HepG2 (cell line): Measurements from ENCODE around the gene RAB40C. TPM values are rescaled to one million over a fixed set of nuclear protein-coding genes. Genes with fewer than 3 reads are reported as not detected.

Source experiments
- ATAC-seq: fragments of 200-7000 bp; cut with Tn5 transposase; 3 replicates; pipeline ENCODE4 v1.9.1; 2020; ENCODE audit warnings: mild to moderate bottlenecking, moderate library complexity
- BruUV-seq: library from RNA; stranded (reverse); fragments of 400-500 nt; replicated peaks from 2 replicates; lab custom pipeline; 2021; lab: Mats Ljungman, UMichigan
- CTCF ChIA-PET: fragments of 300-600 bp; formaldehyde crosslinking; extraction: SDS; loops from one replicate; lab custom pipeline; 2021; ENCODE audit warnings: low total read pairs, inconsistent platforms, low intra/inter-chr PET ratio; lab: Yijun Ruan, JAX
- POLR2A ChIA-PET: fragments of 350-600 bp; sonication (Branson Sonifier 250); formaldehyde crosslinking; loops from one replicate; lab custom pipeline; 2020; ENCODE audit warnings: antibody characterized with exemption, inconsistent platforms; lab: Yijun Ruan, JAX
- DNase-seq: peaks from one replicate; pipeline ENCODE4 v3.0.0-alpha.2; 2015; ENCODE audit warnings: low spot score
- FAIRE-seq: peaks from 3 replicates; lab custom pipeline; 2011; peaks lifted over from hg19 to GRCh38; lab: Jason Lieb, UNC
- H2AFZ ChIP-seq: one replicate; pipeline ENCODE4 v1.6.1; 2011; ENCODE audit warnings: low read length, inconsistent platforms
- H3K27ac ChIP-seq: fragments of 300-600 bp; 3 replicates; pipeline ENCODE4 v1.8.0; 2011; ENCODE audit warnings: mixed run types, mild to moderate bottlenecking, mixed read lengths, low read length, inconsistent platforms; ENCODE audit not compliant: insufficient read depth; ENCODE audit errors: extremely low read length
- H3K27me3 ChIP-seq, 2 experiments: fragments of 200-600 bp in 1 of 2; 2 replicates in 1 of 2; 3 replicates in 1 of 2; pipeline versions ENCODE4 v1.6.0 to v1.8.0; 2011; ENCODE audit warnings: low read length in 2 of 2, mild to moderate bottlenecking in 2 of 2, moderate library complexity in 2 of 2, inconsistent platforms in 1 of 2; ENCODE audit not compliant: insufficient read depth in 2 of 2, control insufficient read depth in 1 of 2
- H3K36me3 ChIP-seq, 2 experiments: fragments of 200-600 bp in 1 of 2; replicated peaks in 1 of 2; 2 replicates in 1 of 2; 3 replicates in 1 of 2; pipeline versions ENCODE4 v1.5.1 to v1.8.0; 2011; ENCODE audit warnings: low read length in 2 of 2, inconsistent platforms in 1 of 2; ENCODE audit not compliant: insufficient read depth in 2 of 2, control insufficient read depth in 1 of 2
- H3K4me1 ChIP-seq: 2 replicates; pipeline ENCODE4 v1.5.1; 2012; ENCODE audit warnings: low read length, inconsistent platforms; ENCODE audit not compliant: insufficient read depth
- H3K4me2 ChIP-seq: 2 replicates; pipeline ENCODE4 v1.6.0; 2011; ENCODE audit warnings: low read depth, low read length, inconsistent platforms
- H3K4me3 ChIP-seq, 3 experiments: fragments of 200-600 bp in 1 of 3; sonication (generic), shearing (Covaris generic) in 1 of 3; replicated peaks in 1 of 3; 2 replicates each; pipeline ENCODE4 v1.5.1; 2011 to 2016; ENCODE audit warnings: low read length in 3 of 3, inconsistent platforms in 2 of 3, low read depth in 2 of 3, mild to moderate bottlenecking in 2 of 3, control low read depth in 1 of 3, mixed read lengths in 1 of 3; ENCODE audit not compliant: insufficient read depth in 1 of 3
- H3K79me2 ChIP-seq: one replicate; pipeline ENCODE4 v1.6.1; 2011; ENCODE audit warnings: low read length, inconsistent platforms; ENCODE audit not compliant: insufficient read depth
- H3K9ac ChIP-seq: 2 replicates; pipeline ENCODE4 v1.6.0; 2011; ENCODE audit warnings: mild to moderate bottlenecking, low read depth, low read length, inconsistent platforms; ENCODE audit not compliant: insufficient read depth
- H3K9me3 ChIP-seq: 2 replicates; pipeline ENCODE4 v1.5.1; 2012; ENCODE audit warnings: mild to moderate bottlenecking, low read length
- H4K20me1 ChIP-seq: 2 replicates; pipeline ENCODE4 v1.6.0; 2011; ENCODE audit warnings: inconsistent platforms, mild to moderate bottlenecking, low read length, moderate library complexity; ENCODE audit not compliant: insufficient read depth
- AGO2 ChIP-seq: fragments of 200-400 bp; formaldehyde crosslinking; optimal IDR thresholded peaks from 2 replicates; pipeline ENCODE3; 2017; ENCODE audit warnings: mild to moderate bottlenecking, low read depth, low read length, moderate library complexity
- ESRRA ChIP-seq: sonication (generic); formaldehyde crosslinking; IDR thresholded peaks from 2 replicates; pipeline ENCODE4 v1.5.1; 2020; ENCODE audit warnings: mild to moderate bottlenecking, low read depth, missing genetic modification reagents
- HHEX ChIP-seq: IDR thresholded peaks from 2 replicates; pipeline ENCODE4 v1.6.1; 2016; ENCODE audit warnings: control low read depth
- ZNF160 ChIP-seq: sonication (generic); formaldehyde crosslinking; IDR thresholded peaks from 2 replicates; pipeline ENCODE4 v1.8.0; 2022; ENCODE audit warnings: mild to moderate bottlenecking, inconsistent platforms, missing genetic modification reagents
- ZNF337 ChIP-seq: sonication (generic); formaldehyde crosslinking; IDR thresholded peaks from 2 replicates; pipeline ENCODE4 v1.5.1; 2020; ENCODE audit warnings: missing genetic modification reagents, low read depth, mild to moderate bottlenecking, borderline replicate concordance
- ZSCAN30 ChIP-seq: sonication (generic); formaldehyde crosslinking; IDR thresholded peaks from 2 replicates; pipeline ENCODE4 v1.5.0; 2020; ENCODE audit warnings: mild to moderate bottlenecking, missing genetic modification reagents
- WGBS: methylation state at CpG from one replicate; pipeline ENCODE4 v1.1.6; 2017; ENCODE audit warnings: low lambda C conversion rate; 5-methylcytosine and 5-hydroxymethylcytosine counted together
- in situ Hi-C: cut with HindIII; loops from 2 replicates; pipeline ENCODE4 v1.10.0; 2017; ENCODE audit warnings: low pct_unique_long_range_greater_than_20kb; ENCODE audit not compliant: extremely low pct_ligation_motif_present
- intact Hi-C: fragments of 100-400 bp; cut with micrococcal nuclease; formaldehyde crosslinking; loops from one replicate; pipeline ENCODE4 v1.10.0; 2022; ENCODE audit not compliant: unreplicated experiment
- polyA plus RNA-seq, 8 experiments: library from polyadenylated mRNA; depleted of rRNA in 3 of 8; stranded (reverse) in 7 of 8; unstranded in 1 of 8; fragments of >200 nt; fragmentation: Illumina TruSeq in 4 of 8; extraction: Trizol in 4 of 8; gene quantifications; 2 replicates each; pipeline versions ENCODE4 v1.2.1 to v1.2.3, GENCODE V29; 2011 to 2016; ENCODE audit warnings: low read depth in 4 of 8, missing spikeins in 1 of 8, mixed read lengths in 1 of 8; ENCODE audit not compliant: insufficient read depth in 1 of 8
- total RNA-seq, 5 experiments: library from RNA; depleted of rRNA; stranded (reverse); fragments of >200 nt; fragmentation: Illumina TruSeq; extraction: Trizol; gene quantifications; 2 replicates each; pipeline ENCODE4 v1.2.3, GENCODE V29; 2016; ENCODE audit warnings: low read depth in 1 of 5
- TF ChIP-seq, protein P1 (sequence below): sonication (generic); formaldehyde crosslinking; IDR thresholded peaks from 2 replicates; pipeline ENCODE4 v1.8.1; 2022; ENCODE audit warnings: low read depth, mild to moderate bottlenecking, missing genetic modification reagents

The RAB40C gene
- total and polyA plus RNA-seq, 2 of the 13 experiments (the other 11 are each of a cell fraction or from before 2014, with no cell fraction given): 7.7 to 11.5 TPM

DNA sequence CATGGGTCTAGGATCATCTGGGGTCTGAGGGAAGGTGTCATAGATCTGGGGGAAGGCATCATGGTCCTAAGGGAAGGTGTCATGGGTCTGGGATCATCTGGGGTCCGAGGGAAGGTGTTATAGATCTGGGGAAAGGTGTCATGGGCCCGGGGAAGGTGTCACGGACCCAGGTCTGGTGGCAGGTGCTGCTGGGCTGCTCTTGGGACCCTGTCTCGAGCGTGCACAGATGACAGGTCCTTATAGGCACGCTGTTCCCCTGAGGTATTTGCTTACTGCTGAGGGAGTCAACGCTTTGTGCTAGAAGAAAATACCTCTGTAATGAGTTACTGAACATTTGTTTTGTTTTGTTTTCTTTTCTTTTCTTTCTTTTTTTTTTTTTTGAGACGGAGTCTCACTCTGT is 1.4 kb downstream of the RAB40C start (continued):
- TF ChIP-seq, protein P1, sequence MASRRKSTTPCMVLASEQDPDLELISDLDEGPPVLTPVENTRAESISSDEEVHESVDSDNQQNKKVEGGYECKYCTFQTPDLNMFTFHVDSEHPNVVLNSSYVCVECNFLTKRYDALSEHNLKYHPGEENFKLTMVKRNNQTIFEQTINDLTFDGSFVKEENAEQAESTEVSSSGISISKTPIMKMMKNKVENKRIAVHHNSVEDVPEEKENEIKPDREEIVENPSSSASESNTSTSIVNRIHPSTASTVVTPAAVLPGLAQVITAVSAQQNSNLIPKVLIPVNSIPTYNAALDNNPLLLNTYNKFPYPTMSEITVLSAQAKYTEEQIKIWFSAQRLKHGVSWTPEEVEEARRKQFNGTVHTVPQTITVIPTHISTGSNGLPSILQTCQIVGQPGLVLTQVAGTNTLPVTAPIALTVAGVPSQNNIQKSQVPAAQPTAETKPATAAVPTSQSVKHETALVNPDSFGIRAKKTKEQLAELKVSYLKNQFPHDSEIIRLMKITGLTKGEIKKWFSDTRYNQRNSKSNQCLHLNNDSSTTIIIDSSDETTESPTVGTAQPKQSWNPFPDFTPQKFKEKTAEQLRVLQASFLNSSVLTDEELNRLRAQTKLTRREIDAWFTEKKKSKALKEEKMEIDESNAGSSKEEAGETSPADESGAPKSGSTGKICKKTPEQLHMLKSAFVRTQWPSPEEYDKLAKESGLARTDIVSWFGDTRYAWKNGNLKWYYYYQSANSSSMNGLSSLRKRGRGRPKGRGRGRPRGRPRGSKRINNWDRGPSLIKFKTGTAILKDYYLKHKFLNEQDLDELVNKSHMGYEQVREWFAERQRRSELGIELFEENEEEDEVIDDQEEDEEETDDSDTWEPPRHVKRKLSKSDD (CRISPR knock-in tag): no peak
- no peak for TF ChIP-seq ZNF160 (CRISPR knock-in tag)

DNA sequence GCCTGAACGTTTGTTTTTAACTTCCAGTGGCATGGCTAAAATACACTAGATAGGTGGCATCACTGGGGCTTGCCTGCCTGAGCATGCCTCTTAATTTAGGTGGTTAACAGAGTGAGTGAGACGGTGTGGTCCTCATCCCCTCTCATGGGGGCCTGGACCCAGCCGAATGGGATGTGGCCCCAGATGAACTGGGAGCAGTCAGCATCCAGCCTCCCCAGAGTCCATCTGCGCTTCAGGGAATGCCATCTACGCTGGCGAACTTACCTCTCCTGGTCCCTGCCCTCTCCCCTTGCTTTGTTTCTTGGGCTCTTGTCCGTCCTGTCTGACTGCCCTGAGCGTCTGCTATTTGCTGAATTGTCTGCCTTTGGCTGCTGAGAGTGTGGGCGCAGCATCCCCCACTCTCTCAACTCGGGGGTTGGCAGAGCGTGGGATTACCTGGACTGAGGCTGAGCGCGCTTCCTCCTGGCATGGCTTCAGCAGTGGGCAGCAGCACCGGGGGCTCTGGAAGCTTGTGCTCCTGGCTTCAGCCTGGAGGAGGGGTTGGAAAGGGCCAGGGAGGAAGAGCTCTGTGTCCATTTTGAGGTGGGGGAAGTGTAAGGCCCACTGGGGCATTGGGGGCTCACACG is 2.1 kb downstream of the RAB40C start:
- in situ Hi-C loops: no loop called here
- Histone ChIP-seq H2AFZ (no peak overlapping the region), H3K4me3 (no peak overlapping the region), H3K4me2 (peak overlapping the region; percentile 90; the same call in 1 of the 2 replicates), H3K9ac (no peak overlapping the region), H3K27me3 (no peaks in the 10 kb centered on the region), H3K9me3 (no peaks in the 10 kb centered on the region), H3K79me2 (peaks cover 52% of the 10 kb centered on the region), H3K27ac (no peak overlapping the region), H3K36me3 (peaks cover 3 to 7% of the 10 kb centered on the region in 2 experiments; a peak in 1 of 5 replicates), H3K4me1 (peaks cover 47% of the 10 kb centered on the region), H4K20me1 (peaks cover 14% of the 10 kb centered on the region; the same call in 1 of the 2 replicates)
- BruUV-seq: no TSS peak
- TF ChIP-seq ESRRA (CRISPR knock-in tag) (no peak), ZSCAN30 (no peak), AGO2 (peak; percentile 8), ZNF337 (CRISPR knock-in tag) (no peak), HHEX (CRISPR knock-in tag) (no peak)
- ATAC-seq (no peak), DNase-seq (no peak), FAIRE-seq (no peak)
- ChIA-PET CTCF (no interaction called here), POLR2A (interaction anchor here (0.5 to 1.3 kb wide), 2 partner anchors 11 to 33 kb away, joined by 3 read pairs; no protein-coding TSS in a partner anchor)
- intact Hi-C loops: no loop called here
- WGBS: 88% methylated on average over 14 of the region's 15 CpGs
